Endothelial cell of umbilical vein (primary cell): Measurements from ENCODE around the gene DCLRE1B. TPM values are rescaled to one million over a fixed set of nuclear protein-coding genes. Genes with fewer than 3 reads are reported as not detected.

Experiments
- BruUV-seq: library from RNA; stranded (reverse); fragments of 400-500 nt; replicated peaks from 2 replicates; lab custom pipeline; 2021; lab: Mats Ljungman, UMichigan
- CTCF ChIA-PET: fragments of 300-600, 350-600 bp; sonication (Branson Sonifier 250); formaldehyde crosslinking; loops from one replicate; lab custom pipeline; 2021; ENCODE audit warnings: antibody characterized with exemption, inconsistent platforms; lab: Charles Lee
- POLR2A ChIA-PET: fragments of 300-600, 350-600 bp; sonication (Branson Sonifier 250); formaldehyde crosslinking; loops from one replicate; lab custom pipeline; 2021; ENCODE audit warnings: antibody characterized with exemption, inconsistent platforms; lab: Charles Lee
- DNase-seq: peaks from one replicate; pipeline ENCODE4 v3.0.0-alpha.2; 2011; ENCODE audit warnings: low read depth, low spot score
- FAIRE-seq: peaks from 2 replicates; lab custom pipeline; 2011; peaks lifted over from hg19 to GRCh38; lab: Jason Lieb, UNC
- H2AFZ ChIP-seq: 2 replicates; pipeline ENCODE4 v1.6.0; 2012; ENCODE audit warnings: low read depth, low read length, control low read depth, inconsistent platforms
- H3K27ac ChIP-seq: 2 replicates; pipeline ENCODE4 v1.5.1; 2011; ENCODE audit warnings: low read depth, mild to moderate bottlenecking, control low read depth, low read length, moderate library complexity; ENCODE audit not compliant: insufficient read depth
- H3K27me3 ChIP-seq, 2 experiments: 2 replicates each; pipeline versions ENCODE4 v1.6.0 to v1.6.1; 2011; ENCODE audit warnings: low read length in 2 of 2, mixed read lengths in 1 of 2; ENCODE audit not compliant: control insufficient read depth in 2 of 2, insufficient read depth in 2 of 2
- H3K36me3 ChIP-seq, 2 experiments: 2 replicates in 1 of 2; 3 replicates in 1 of 2; pipeline ENCODE4 v1.5.1; 2011; ENCODE audit warnings: low read length in 2 of 2, mild to moderate bottlenecking in 1 of 2, moderate library complexity in 1 of 2; ENCODE audit not compliant: control insufficient read depth in 2 of 2, insufficient read depth in 2 of 2; ENCODE audit errors: extremely low read depth in 1 of 2
- H3K4me1 ChIP-seq: 3 replicates; pipeline ENCODE4 v1.5.1; 2011; ENCODE audit warnings: mild to moderate bottlenecking, low read length; ENCODE audit not compliant: control insufficient read depth, insufficient read depth; ENCODE audit errors: extremely low read depth
- H3K4me2 ChIP-seq: 2 replicates; pipeline ENCODE4 v1.6.1; 2011; ENCODE audit warnings: low read length, control low read depth, mixed read lengths; ENCODE audit not compliant: insufficient read depth
- H3K4me3 ChIP-seq, 3 experiments: fragments of 200-600 bp in 1 of 3; sonication (generic), shearing (Covaris generic) in 1 of 3; replicated peaks in 1 of 3; 2 replicates each; pipeline ENCODE4 v1.5.1; 2011 to 2016; ENCODE audit warnings: control low read depth in 3 of 3, low read length in 3 of 3, mild to moderate bottlenecking in 2 of 3, inconsistent platforms in 1 of 3, low read depth in 1 of 3, moderate library complexity in 1 of 3; ENCODE audit not compliant: insufficient read depth in 1 of 3
- H3K79me2 ChIP-seq: 2 replicates; pipeline ENCODE4 v1.6.0; 2012; ENCODE audit warnings: low read length, inconsistent platforms; ENCODE audit not compliant: control insufficient read depth, insufficient read depth
- H3K9ac ChIP-seq: replicated peaks from 2 replicates; pipeline ENCODE3; 2011; ENCODE audit warnings: low read length, control low read depth; ENCODE audit not compliant: insufficient read depth; ENCODE audit errors: extremely low read depth
- H3K9me1 ChIP-seq: replicated peaks from 3 replicates; pipeline ENCODE4 v1.6.0; 2011; ENCODE audit warnings: mild to moderate bottlenecking, low read length; ENCODE audit not compliant: control insufficient read depth, insufficient read depth; ENCODE audit errors: extremely low read depth
- H3K9me3 ChIP-seq: replicated peaks from 2 replicates; pipeline ENCODE4 v1.5.1; 2012; ENCODE audit warnings: low read length, inconsistent platforms; ENCODE audit not compliant: control insufficient read depth, insufficient read depth
- H4K20me1 ChIP-seq: replicated peaks from 2 replicates; pipeline ENCODE3; 2011; ENCODE audit warnings: mild to moderate bottlenecking, low read length; ENCODE audit not compliant: control insufficient read depth, insufficient read depth; ENCODE audit errors: extremely low read depth
- CTCF ChIP-seq, 2 donors: IDR thresholded peaks; 1 replicate in 1 of 2; 2 replicates in 1 of 2; pipeline ENCODE4 v1.5.1; 2011; ENCODE audit warnings: low read length in 2 of 2, mild to moderate bottlenecking in 2 of 2, moderate library complexity in 2 of 2, control low read depth in 1 of 2, inconsistent platforms in 1 of 2, low read depth in 1 of 2; ENCODE audit not compliant: insufficient read depth in 1 of 2; ENCODE audit errors: extremely low read depth in 1 of 2
- JUN ChIP-seq: IDR thresholded peaks from 2 replicates; pipeline ENCODE4 v1.6.1; 2011; ENCODE audit warnings: borderline replicate concordance, low read depth; ENCODE audit not compliant: insufficient read length, insufficient read depth
- POLR2AphosphoS5 ChIP-seq: IDR thresholded peaks from 2 replicates; pipeline ENCODE4 v1.6.1; 2012; ENCODE audit warnings: low read depth, mild to moderate bottlenecking, control low read depth, low read length, moderate library complexity; ENCODE audit not compliant: insufficient read depth
- dilution Hi-C: fragments of 300-500 bp; cut with MboI; formaldehyde crosslinking; loops from one replicate; pipeline ENCODE4 v1.15.0; 2019; ENCODE audit warnings: low sequenced_read_pairs; ENCODE audit not compliant: extremely low pct_ligation_motif_present
- intact Hi-C: fragments of 100-400 bp; cut with micrococcal nuclease; formaldehyde crosslinking; loops from one replicate; pipeline ENCODE4 v1.10.0; 2022
- polyA plus RNA-seq, 4 experiments: library from polyadenylated mRNA; depleted of rRNA in 3 of 4; stranded (reverse) in 3 of 4; unstranded in 1 of 4; fragments of >200 nt; gene quantifications; 2 replicates each; pipeline versions ENCODE4 v1.2.1 to v1.2.3, GENCODE V29; 2011 to 2012; ENCODE audit warnings: missing spikeins in 1 of 4
- total RNA-seq: library from RNA; stranded (reverse); gene quantifications from 2 replicates; pipeline ENCODE4 v1.2.3, GENCODE V29; 2021

DCLRE1B gene
- total and polyA plus RNA-seq, 2 donors (not counting 3 experiments of a cell fraction or from before 2014, with no cell fraction given), result 5.6 to 10.7 TPM

GRCh38 chr1:113930499-113931161 is 25.5 kb downstream of the DCLRE1B start:
- FAIRE-seq (peak; percentile 43), DNase-seq (peak; percentile 84)
- H3K4me3 ChIP-seq, result peak overlapping the region; percentile 63 to 68 (median 65)
- H3K9me3 ChIP-seq, result no peaks in the 10 kb centered on the region
- no TSS peak for BruUV-seq
- no peak for TF ChIP-seq POLR2AphosphoS5
- TF ChIP-seq CTCF (IDR thresholded peaks at IDR 0.05; ENCODE audit: extremely low read depth in 1 of 2, insufficient read depth in 1 of 2, low read depth in 1 of 2, low read length in 2 of 2), result no peak
- TF ChIP-seq JUN, result no peak
- ChIA-PET CTCF (interaction anchor here (0.6 to 6.8 kb wide), 22 partner anchors 9 to 1678 kb away, joined by 3 to 54 read pairs (median 4); partner anchors contain the start of genes AP4B1, DCLRE1B and RSBN1), POLR2A (interaction anchor here (1.0 to 2.1 kb wide), 4 partner anchors 17 to 118 kb away, joined by 3 to 8 read pairs (median 4); partner anchors contain the start of genes AP4B1, DCLRE1B and RSBN1)
- H2AFZ ChIP-seq, result no peak overlapping the region
- peak overlapping the region; percentile 89 for H3K9ac ChIP-seq
- H3K36me3 ChIP-seq, result no peaks in the 10 kb centered on the region
- intact Hi-C loops, result loop anchor here (1.0 to 2.0 kb wide), 2 partner anchors 17 to 46 kb away; no protein-coding TSS in a partner anchor
- H3K9me1 ChIP-seq, result no peaks in the 10 kb centered on the region
- peaks cover 26% of the 10 kb centered on the region for H3K4me1 ChIP-seq
- H3K27ac ChIP-seq, result peak overlapping the region; percentile 72
- no peaks in the 10 kb centered on the region for H4K20me1 ChIP-seq
- dilution Hi-C loops, result no loop called here
- peak overlapping the region; percentile 50 for H3K4me2 ChIP-seq
- H3K79me2 ChIP-seq, result peaks cover 60% of the 10 kb centered on the region
- no peaks in the 10 kb centered on the region for H3K27me3 ChIP-seq
